K562 (cell line): Measurements from ENCODE around the gene FSHR.

ENCODE experiments used
- ARID2 ChIP-seq: fragments of 450-650 bp; IDR thresholded peaks from 2 replicates; pipeline ENCODE4 v1.6.1; 2017; ENCODE audit warnings: antibody characterized with exemption, mild to moderate bottlenecking
- KDM2B ChIP-seq: fragments of 250-450 bp; sonication (Bioruptor Pico); IDR thresholded peaks from 2 replicates; pipeline ENCODE4 v1.8.0; 2021; ENCODE audit warnings: mild to moderate bottlenecking, moderate library complexity
- POLR2A ChIP-seq: fragments of 450-650 bp; conservative IDR thresholded peaks from 2 replicates; pipeline ENCODE4 v1.6.1; 2016
- TF ChIP-seq, protein P1 (sequence below): sonication (generic); formaldehyde crosslinking; IDR thresholded peaks from 2 replicates; pipeline ENCODE4 v1.8.1; 2023; ENCODE audit warnings: mild to moderate bottlenecking, missing genetic modification reagents, moderate library complexity

DNA sequence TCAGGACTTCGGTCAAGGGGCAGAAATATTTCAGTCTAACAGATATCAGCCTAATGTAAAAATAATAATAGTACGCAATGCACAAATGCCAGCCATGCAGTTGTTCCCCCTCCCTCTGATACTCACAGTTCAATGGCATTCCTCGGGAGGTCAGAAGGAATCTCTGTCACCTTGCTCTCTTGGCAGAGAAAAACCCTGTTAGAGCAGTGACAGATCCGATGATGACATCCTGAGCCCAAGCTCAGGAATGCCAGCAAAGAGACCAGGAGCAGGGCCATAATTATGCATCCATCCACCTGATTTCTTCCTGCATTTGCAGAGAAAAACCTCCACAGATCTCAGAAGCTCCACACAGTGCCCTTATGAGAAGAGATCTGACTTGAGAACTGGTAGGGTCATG, at the start of gene FSHR:
- TF ChIP-seq POLR2A = no peak
- TF ChIP-seq, protein P1, sequence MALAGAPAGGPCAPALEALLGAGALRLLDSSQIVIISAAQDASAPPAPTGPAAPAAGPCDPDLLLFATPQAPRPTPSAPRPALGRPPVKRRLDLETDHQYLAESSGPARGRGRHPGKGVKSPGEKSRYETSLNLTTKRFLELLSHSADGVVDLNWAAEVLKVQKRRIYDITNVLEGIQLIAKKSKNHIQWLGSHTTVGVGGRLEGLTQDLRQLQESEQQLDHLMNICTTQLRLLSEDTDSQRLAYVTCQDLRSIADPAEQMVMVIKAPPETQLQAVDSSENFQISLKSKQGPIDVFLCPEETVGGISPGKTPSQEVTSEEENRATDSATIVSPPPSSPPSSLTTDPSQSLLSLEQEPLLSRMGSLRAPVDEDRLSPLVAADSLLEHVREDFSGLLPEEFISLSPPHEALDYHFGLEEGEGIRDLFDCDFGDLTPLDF (CRISPR knock-in tag) = no peak
- TF ChIP-seq KDM2B (CRISPR knock-in tag) = no peak
- TF ChIP-seq ARID2 = no peak
